Central memory CD8-positive, alpha-beta T cell (primary cell): ENCODE results near the gene PCNX1.
"Not testable (repeated sequence)": the region's sequence is repeated elsewhere in the genome, so short reads cannot be mapped to it uniquely, and the experiment has no call there.

Experiments
- ATAC-seq: fragments of 150-1000 bp; cut with Tn5 transposase; replicated peaks from 2 replicates; pipeline ENCODE4 v1.10.0; 2022; ENCODE audit warnings: mild to moderate bottlenecking, moderate FRiP score, moderate number of reproducible peaks; ENCODE audit not compliant: poor library complexity, severe bottlenecking; ENCODE audit errors: extremely low read depth
- DNase-seq, 2 donors: peaks; one replicate each; pipeline ENCODE4 v3.0.0; 2021; ENCODE audit warnings: low spot score in 2 of 2
- H3K27ac Mint-ChIP-seq: one replicate; pipeline ENCODE4 v1.8.0; 2022; ENCODE audit warnings: low read depth, mild to moderate bottlenecking, moderate library complexity, mixed read lengths
- H3K27me3 Mint-ChIP-seq: one replicate; pipeline ENCODE4 v1.8.0; 2022; ENCODE audit warnings: mixed read lengths
- H3K36me3 Mint-ChIP-seq: one replicate; pipeline ENCODE4 v1.8.0; 2022; ENCODE audit warnings: mild to moderate bottlenecking, moderate library complexity, mixed read lengths; ENCODE audit not compliant: insufficient read depth
- H3K4me1 Mint-ChIP-seq: one replicate; pipeline ENCODE4 v1.8.0; 2022; ENCODE audit warnings: mixed read lengths
- H3K4me3 Mint-ChIP-seq: one replicate; pipeline ENCODE4 v1.8.0; 2022; ENCODE audit warnings: mild to moderate bottlenecking, moderate library complexity, mixed read lengths
- H3K9me3 Mint-ChIP-seq: one replicate; pipeline ENCODE4 v1.8.0; 2022; ENCODE audit warnings: mixed read lengths

PCNX1 gene

GRCh38 chr14:70931008-70931407 is 23.7 kb downstream of the PCNX1 start:
- Mint-ChIP-seq H3K27ac (no peak overlapping the region), H3K4me3 (no peak overlapping the region), H3K4me1 (peaks cover 67% of the 10 kb centered on the region), H3K9me3 (no peaks in the 10 kb centered on the region), H3K27me3 (no peaks in the 10 kb centered on the region), H3K36me3 (peaks cover 5% of the 10 kb centered on the region)
- no peak for ATAC-seq
- no peak for DNase-seq

- peak overlapping the region; percentile 65 for H3K4me3 Mint-ChIP-seq
These were observed 26.8 kb downstream of the PCNX1 start for GRCh38 chr14:70934084-70934483.

GRCh38 chr14:70934502-70935134 is 27.4 kb downstream of the PCNX1 start:
- H3K27ac Mint-ChIP-seq: peak overlapping the region; percentile 74
- ATAC-seq (peak; percentile 73), DNase-seq (no peak)
- peaks cover 77% of the 10 kb centered on the region for H3K4me1 Mint-ChIP-seq
- no peaks in the 10 kb centered on the region for H3K9me3 Mint-ChIP-seq
- peak overlapping the region; percentile 65 for H3K4me3 Mint-ChIP-seq
- H3K36me3 Mint-ChIP-seq: peaks cover 9% of the 10 kb centered on the region
- no peaks in the 10 kb centered on the region for H3K27me3 Mint-ChIP-seq

More at GRCh38 chr14:70934084-70934483, 26.8 kb downstream of the PCNX1 start:
- Mint-ChIP-seq H3K36me3 (peaks cover 6% of the 10 kb centered on the region), H3K27ac (peak overlapping the region; percentile 74), H3K4me1 (peaks cover 77% of the 10 kb centered on the region), H3K27me3 (no peaks in the 10 kb centered on the region), H3K9me3 (no peaks in the 10 kb centered on the region)
- DNase-seq: no peak
- no peak for ATAC-seq

GRCh38 chr14:70935135-70935534 is 27.9 kb downstream of the PCNX1 start:
- no peaks in the 10 kb centered on the region for H3K27me3 Mint-ChIP-seq
- H3K9me3 Mint-ChIP-seq: no peaks in the 10 kb centered on the region
- ATAC-seq (no peak), DNase-seq (no peak)
- H3K27ac Mint-ChIP-seq: peak overlapping the region; percentile 74
- H3K4me3 Mint-ChIP-seq: peak overlapping the region; percentile 65
- peaks cover 77% of the 10 kb centered on the region for H3K4me1 Mint-ChIP-seq
- peaks cover 11% of the 10 kb centered on the region for H3K36me3 Mint-ChIP-seq

- not testable (repeated sequence) for H3K9me3 Mint-ChIP-seq, DNase-seq, H3K27me3 Mint-ChIP-seq, ATAC-seq
- Mint-ChIP-seq H3K27ac (peak overlapping the region; percentile 66), H3K36me3 (peaks cover 13% of the 10 kb centered on the region), H3K4me3 (peak overlapping the region; percentile 45), H3K4me1 (peaks cover 84% of the 10 kb centered on the region)
These were observed 32.4 kb downstream of the PCNX1 start for GRCh38 chr14:70939693-70940092.

- peak; percentile 81 for ATAC-seq
These were observed 34.5 kb downstream of the PCNX1 start for GRCh38 chr14:70941637-70942341.

GRCh38 chr14:70942342-70942706 is 35.1 kb downstream of the PCNX1 start:
- Mint-ChIP-seq H3K36me3 (peaks cover 15% of the 10 kb centered on the region), H3K27ac (no peak overlapping the region), H3K4me3 (peak overlapping the region; percentile 53), H3K27me3 (no peaks in the 10 kb centered on the region), H3K9me3 (peaks cover 10% of the 10 kb centered on the region), H3K4me1 (peaks cover 62% of the 10 kb centered on the region)
- DNase-seq (no peak), ATAC-seq (peak; percentile 32)

More at GRCh38 chr14:70941637-70942341, 34.5 kb downstream of the PCNX1 start:
- DNase-seq: peak; percentile 55 to 78
- peaks cover 11% of the 10 kb centered on the region for H3K36me3 Mint-ChIP-seq
- peaks cover 68% of the 10 kb centered on the region for H3K4me1 Mint-ChIP-seq
- peak overlapping the region; percentile 72 for H3K4me3 Mint-ChIP-seq
- peak overlapping the region; percentile 66 for H3K27ac Mint-ChIP-seq
- H3K9me3 Mint-ChIP-seq, H3K27me3 Mint-ChIP-seq: not testable (repeated sequence)

- DNase-seq, H3K27me3 Mint-ChIP-seq, ATAC-seq: not testable (repeated sequence)
- peak overlapping the region; percentile 10 for H3K27ac Mint-ChIP-seq
- peaks cover 19% of the 10 kb centered on the region for H3K36me3 Mint-ChIP-seq
- H3K9me3 Mint-ChIP-seq: peaks cover 14% of the 10 kb centered on the region
- peaks cover 59% of the 10 kb centered on the region for H3K4me1 Mint-ChIP-seq
- peak overlapping the region; percentile 53 for H3K4me3 Mint-ChIP-seq
These were observed 35.5 kb downstream of the PCNX1 start for GRCh38 chr14:70942721-70943120.

GRCh38 chr14:70943838-70944237 is 36.6 kb downstream of the PCNX1 start:
- Mint-ChIP-seq H3K4me1 (peaks cover 50% of the 10 kb centered on the region), H3K27me3 (no peaks in the 10 kb centered on the region), H3K36me3 (peaks cover 23% of the 10 kb centered on the region), H3K27ac (peak overlapping the region; percentile 10), H3K4me3 (no peak overlapping the region), H3K9me3 (peaks cover 14% of the 10 kb centered on the region)
- DNase-seq (no peak), ATAC-seq (no peak)

GRCh38 chr14:70947739-70948138 is 40.5 kb downstream of the PCNX1 start:
- ATAC-seq: no peak
- Mint-ChIP-seq H3K27me3 (no peaks in the 10 kb centered on the region), H3K9me3 (peaks cover 14% of the 10 kb centered on the region), H3K27ac (peak overlapping the region; percentile 23), H3K4me1 (peaks cover 11% of the 10 kb centered on the region), H3K36me3 (peaks cover 30% of the 10 kb centered on the region), H3K4me3 (no peak overlapping the region)
- DNase-seq: no peak

GRCh38 chr14:70952485-70952884 is 45.2 kb downstream of the PCNX1 start:
- peak overlapping the region; percentile 47 for H3K27ac Mint-ChIP-seq

GRCh38 chr14:70954068-70954467 is 46.8 kb downstream of the PCNX1 start:
- Mint-ChIP-seq H3K4me3 (no peak overlapping the region), H3K27ac (no peak overlapping the region)

More at GRCh38 chr14:70952485-70952884, 45.2 kb downstream of the PCNX1 start:
- ATAC-seq (no peak), DNase-seq (no peak)
- Mint-ChIP-seq H3K27me3 (no peaks in the 10 kb centered on the region), H3K4me1 (peaks cover 24% of the 10 kb centered on the region), H3K4me3 (no peak overlapping the region), H3K9me3 (peaks cover 2% of the 10 kb centered on the region), H3K36me3 (peaks cover 22% of the 10 kb centered on the region)

More at GRCh38 chr14:70954068-70954467, 46.8 kb downstream of the PCNX1 start:
- ATAC-seq (no peak), DNase-seq (no peak)
- no peaks in the 10 kb centered on the region for H3K27me3 Mint-ChIP-seq
- H3K9me3 Mint-ChIP-seq: no peaks in the 10 kb centered on the region
- H3K4me1 Mint-ChIP-seq: peaks cover 24% of the 10 kb centered on the region
- H3K36me3 Mint-ChIP-seq: peaks cover 18% of the 10 kb centered on the region
